ENCODE measurements around the gene MED13L.

DNA sequence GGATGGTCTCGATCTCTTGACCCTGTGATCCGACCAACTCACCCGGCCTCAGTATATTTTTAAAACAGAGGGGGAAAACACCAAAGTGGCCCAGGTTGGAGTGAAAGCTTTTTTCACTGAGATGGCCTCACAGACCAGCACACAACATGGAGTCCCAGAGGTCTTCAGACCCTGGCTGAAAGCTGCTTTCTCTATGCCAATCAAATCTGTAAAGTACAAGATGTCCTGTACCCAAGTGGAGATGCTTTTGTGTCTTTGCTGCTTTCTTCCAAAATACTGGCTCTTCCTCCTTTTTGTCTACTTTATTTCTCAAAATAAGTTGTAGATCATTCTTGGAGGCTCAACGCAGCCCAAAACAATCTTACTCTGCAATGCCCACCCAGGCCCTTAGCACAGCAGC lies 214.8 kb downstream of the MED13L start:
- TF ChIP-seq EZH2 (IDR thresholded peaks at IDR 0.05; ENCODE audit: insufficient read depth, poor library complexity, severe bottlenecking) (no peak), EZH2phosphoT487 (IDR thresholded peaks at IDR 0.05; ENCODE audit: insufficient read depth, low read depth) (no peak)
